NCI-H774 (cell line): Measurements from ENCODE around the gene NDUFAF7.
"Not testable (repeated sequence)": the region's sequence is repeated elsewhere in the genome, so short reads cannot be mapped to it uniquely, and the experiment has no call there.

Experiments used
- DNase-seq: peaks from one replicate; lab custom pipeline; 2025; lab: John Stamatoyannopoulos, UW

The NDUFAF7 gene

GRCh38 chr2:37219046-37219445 lies 12.4 kb upstream of the NDUFAF7 start:
- no peak for DNase-seq

GRCh38 chr2:37223131-37223530 lies 8.3 kb upstream of the NDUFAF7 start:
- no peak for DNase-seq

- no peak for DNase-seq
Measured at GRCh38 chr2:37224063-37224462, 7.4 kb upstream of the NDUFAF7 start.

GRCh38 chr2:37225129-37225528 lies 6.3 kb upstream of the NDUFAF7 start:
- not testable (repeated sequence) for DNase-seq

- DNase-seq: no peak
Measured at GRCh38 chr2:37226863-37227262, 4.6 kb upstream of the NDUFAF7 start.

GRCh38 chr2:37228788-37229187 lies 2.7 kb upstream of the NDUFAF7 start:
- DNase-seq: no peak

- DNase-seq: no peak
Measured at GRCh38 chr2:37230581-37230980, 877 bp upstream of the NDUFAF7 start.

- DNase-seq: no peak
Measured at GRCh38 chr2:37232131-37232933, 874 bp downstream of the NDUFAF7 start.

GRCh38 chr2:37243435-37243834 lies 12.0 kb downstream of the NDUFAF7 start:
- DNase-seq: no peak

- no peak for DNase-seq
Measured at GRCh38 chr2:37244017-37244416, 12.6 kb downstream of the NDUFAF7 start.

GRCh38 chr2:37244755-37245154 lies 13.3 kb downstream of the NDUFAF7 start:
- no peak for DNase-seq

- DNase-seq: no peak
Measured at GRCh38 chr2:37246205-37246604, 14.7 kb downstream of the NDUFAF7 start.

- no peak for DNase-seq
Measured at GRCh38 chr2:37250869-37251740, 19.6 kb downstream of the NDUFAF7 start.

- no peak for DNase-seq
Measured at GRCh38 chr2:37262522-37262921, 31.1 kb downstream of the NDUFAF7 start.

- DNase-seq: no peak
Measured at GRCh38 chr2:37263839-37264238, 32.4 kb downstream of the NDUFAF7 start.

- no peak for DNase-seq
Measured at GRCh38 chr2:37267685-37268084, 36.2 kb downstream of the NDUFAF7 start.

GRCh38 chr2:37268111-37268510 lies 36.7 kb downstream of the NDUFAF7 start:
- no peak for DNase-seq

- no peak for DNase-seq
Measured at GRCh38 chr2:37271376-37272067, 40.1 kb downstream of the NDUFAF7 start.

GRCh38 chr2:37274359-37274965 lies 43.0 kb downstream of the NDUFAF7 start:
- no peak for DNase-seq

GRCh38 chr2:37276291-37276690 lies 44.8 kb downstream of the NDUFAF7 start:
- no peak for DNase-seq

GRCh38 chr2:37281916-37282315 lies 50.5 kb downstream of the NDUFAF7 start:
- DNase-seq: no peak

- DNase-seq: no peak
Measured at GRCh38 chr2:37282746-37283145, 51.3 kb downstream of the NDUFAF7 start.
